Central memory CD4-positive, alpha-beta T cell (primary cell): Measurements from ENCODE around the gene UBQLNL.

Experiments
- DNase-seq: peaks from one replicate; pipeline ENCODE4 v3.0.0; 2022
- total RNA-seq, 3 experiments: gene quantifications; one replicate each; lab custom pipeline; 2026; lab: John Stamatoyannopoulos, UW

The UBQLNL gene
- 0.04 to 0.39 (median 0.05) reads per million in 3 experiments for total RNA-seq

DNA sequence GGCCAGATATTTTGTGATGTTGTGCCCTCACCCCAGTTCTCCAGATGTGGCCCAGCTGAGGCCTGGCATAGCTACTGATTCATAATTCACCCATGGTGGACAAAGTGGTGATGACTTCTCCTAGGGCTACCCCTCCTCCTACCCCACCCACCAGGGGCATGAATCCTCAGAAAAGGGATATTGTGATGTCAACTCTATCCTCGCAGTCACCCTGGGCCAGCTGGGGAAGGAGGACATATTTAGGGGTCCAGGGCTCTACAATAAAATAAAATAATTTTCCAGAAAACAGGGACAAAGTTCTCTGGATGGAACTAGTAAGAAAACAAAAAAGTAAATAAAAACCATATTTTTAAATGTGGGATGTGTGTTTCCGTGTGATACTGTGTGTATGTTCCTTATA is at the start of gene UBQLNL:
TSS of gene UBQLNL (minus strand) at position 101 of the 400 bp plus-strand sequence. CDS start 258 bp downstream, outside the sequence.
- DNase-seq = no peak

- DNase-seq = no peak
These were observed 47.9 kb upstream of the UBQLNL start for GRCh38 chr11:5564259-5565019.

DNA sequence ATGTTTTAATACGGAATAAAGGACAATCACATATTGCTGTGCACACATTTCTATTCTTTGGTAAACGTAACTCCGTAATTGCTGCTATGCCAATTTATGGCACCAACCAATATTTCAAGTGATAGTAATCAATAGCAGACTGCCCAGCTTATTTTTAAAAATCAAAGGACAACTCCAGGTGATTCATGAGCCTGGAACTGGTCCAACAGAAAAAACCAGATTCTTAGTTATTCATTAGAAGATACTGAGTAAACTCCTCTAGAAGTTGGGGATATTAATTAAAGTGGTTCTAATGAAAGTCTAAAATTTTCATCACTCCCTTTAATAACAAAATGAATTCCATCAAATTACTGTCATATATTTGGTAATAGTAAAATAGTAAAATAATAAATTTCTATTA is 41.3 kb upstream of the UBQLNL start:
- no peak for DNase-seq

DNA sequence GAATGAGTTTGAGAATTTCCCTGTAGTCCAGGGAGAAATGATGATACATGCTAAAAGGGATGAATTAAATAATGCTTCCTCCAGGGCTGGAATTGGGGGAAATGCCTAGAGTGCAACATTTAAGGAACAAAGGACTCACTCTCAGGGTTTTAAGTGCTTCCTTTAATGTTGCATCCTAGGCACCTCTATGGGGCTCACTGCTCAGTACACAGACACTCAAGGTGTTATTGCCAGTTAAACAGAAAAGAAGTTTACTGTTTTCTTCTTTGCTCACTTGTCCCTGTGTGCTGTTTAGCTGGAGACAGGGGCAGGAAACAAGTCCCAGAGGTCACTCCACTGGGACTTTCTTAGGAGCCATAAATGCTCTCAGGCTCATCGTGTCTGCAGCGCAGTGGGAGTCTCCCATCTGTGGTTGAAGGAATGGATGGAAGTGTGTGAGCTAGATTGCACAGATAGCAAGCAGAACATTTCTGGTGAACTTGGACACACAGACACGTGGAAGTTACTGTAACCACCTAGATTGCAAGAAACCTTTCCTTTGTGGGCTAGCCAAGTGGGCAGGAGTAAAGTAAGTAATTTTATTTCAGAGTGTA is 40.2 kb upstream of the UBQLNL start:
- no peak for DNase-seq

DNA sequence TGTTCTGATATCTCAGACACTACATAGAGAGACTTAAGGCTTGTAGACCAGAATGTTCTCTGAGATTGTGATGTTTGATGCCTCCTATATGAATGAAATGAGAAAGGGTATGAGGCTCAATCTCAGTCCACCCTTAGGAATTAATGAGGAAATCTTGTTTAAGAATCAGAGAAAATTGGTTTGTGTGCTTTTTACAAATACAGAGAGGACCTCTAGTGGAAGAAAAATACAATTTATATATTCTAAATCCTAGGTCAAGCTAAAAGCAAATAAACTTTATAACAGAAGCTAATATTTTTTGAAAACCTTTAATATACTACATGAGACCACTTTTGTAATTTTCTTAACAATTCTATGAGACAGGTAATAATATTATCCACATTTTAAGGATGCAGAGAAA is 36.8 kb upstream of the UBQLNL start:
- DNase-seq = no peak

DNA sequence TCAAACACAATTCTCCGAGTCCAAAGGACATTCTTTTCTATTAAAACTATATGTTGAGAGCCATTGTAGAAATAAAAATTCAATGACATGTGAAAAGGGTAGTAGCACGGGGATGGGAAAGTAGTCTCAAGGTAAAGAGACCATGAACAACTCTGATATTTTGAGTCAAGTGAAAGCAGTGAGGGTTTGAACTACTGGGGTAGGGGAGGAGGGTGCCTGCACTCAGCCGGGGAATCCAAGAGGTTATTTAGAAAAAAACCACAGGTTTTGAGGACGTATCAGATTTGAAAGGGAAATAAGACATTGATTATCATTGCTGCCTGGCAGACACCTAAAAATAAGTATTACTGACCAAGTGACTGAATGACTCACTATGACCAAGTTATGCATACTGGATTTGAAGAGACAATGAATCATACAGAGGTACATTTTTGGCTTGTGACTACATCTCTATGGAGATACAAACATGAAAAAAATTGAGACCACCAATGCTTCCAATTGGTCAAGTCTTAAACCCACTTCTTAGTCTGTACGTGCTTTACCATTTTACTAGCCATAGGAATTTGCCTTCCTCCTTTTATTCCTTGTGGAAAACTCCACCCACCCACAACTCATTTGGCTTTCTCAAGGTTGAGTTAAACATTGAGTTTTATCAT is 34.1 kb upstream of the UBQLNL start:
- DNase-seq = no peak

- DNase-seq = no peak
These were observed 31.9 kb upstream of the UBQLNL start, which contains the start of gene OR52H1 for GRCh38 chr11:5548440-5548839. Gene OR52H1, minus strand, starts transcription at chr11:5548540. Its CDS starts 3,035 bp downstream, at chr11:5545505.

DNA sequence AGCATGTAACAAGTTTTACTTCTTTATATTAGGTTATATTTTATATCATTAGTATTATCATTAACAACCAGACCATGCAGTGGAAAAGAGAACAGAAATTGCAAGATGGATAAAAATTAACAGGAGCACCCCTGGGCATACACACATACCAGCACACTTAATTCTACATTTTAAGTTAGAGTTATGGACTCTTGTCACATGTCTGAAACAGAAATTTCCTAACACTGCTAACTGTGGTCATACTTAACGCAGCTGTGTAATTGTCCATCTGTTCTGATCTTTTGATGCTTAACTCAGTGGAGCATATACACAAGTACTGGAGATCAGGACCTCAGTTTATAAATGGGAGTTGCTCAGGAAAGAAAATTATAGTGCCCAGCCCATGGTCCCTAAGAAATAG is 31.5 kb upstream of the UBQLNL start:
- DNase-seq = no peak

DNA sequence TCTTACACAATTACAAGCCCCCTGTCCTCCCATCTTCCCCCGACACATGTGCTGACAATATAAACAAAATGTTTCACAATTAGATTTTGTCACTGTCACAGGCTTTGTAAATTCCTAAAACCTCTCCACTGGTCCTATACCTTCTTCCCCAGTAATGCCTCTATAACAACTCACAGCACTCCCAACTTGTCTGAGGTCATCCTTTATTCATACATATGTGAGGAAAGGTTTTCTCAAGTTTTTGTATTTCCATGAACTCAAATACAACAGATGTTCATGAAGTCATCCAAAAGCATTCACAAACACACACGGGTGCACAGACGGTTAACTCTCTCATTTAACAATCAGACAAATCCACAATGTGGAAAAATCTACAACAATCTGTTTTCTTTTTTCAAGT is 30.0 kb upstream of the UBQLNL start:
- no peak for DNase-seq

DNA sequence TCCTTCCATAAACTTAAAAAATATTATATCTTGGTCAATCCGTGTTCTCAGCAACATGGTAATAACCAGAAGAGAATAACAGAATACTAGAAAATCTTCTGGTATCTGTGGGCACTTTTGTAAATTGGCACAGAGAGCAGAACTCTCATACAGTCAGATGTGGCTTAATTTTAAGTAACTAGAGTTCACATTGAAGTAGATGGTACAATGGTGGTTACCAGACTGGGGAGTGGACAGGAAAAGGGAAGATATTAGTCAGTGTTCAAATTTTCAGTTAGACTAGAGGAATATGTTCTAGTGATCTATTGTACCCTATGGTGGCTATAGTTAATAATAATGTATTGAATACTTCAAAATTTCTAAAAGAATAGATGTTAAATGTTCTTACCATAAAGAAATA is 24.9 kb upstream of the UBQLNL start:
- DNase-seq = no peak

DNA sequence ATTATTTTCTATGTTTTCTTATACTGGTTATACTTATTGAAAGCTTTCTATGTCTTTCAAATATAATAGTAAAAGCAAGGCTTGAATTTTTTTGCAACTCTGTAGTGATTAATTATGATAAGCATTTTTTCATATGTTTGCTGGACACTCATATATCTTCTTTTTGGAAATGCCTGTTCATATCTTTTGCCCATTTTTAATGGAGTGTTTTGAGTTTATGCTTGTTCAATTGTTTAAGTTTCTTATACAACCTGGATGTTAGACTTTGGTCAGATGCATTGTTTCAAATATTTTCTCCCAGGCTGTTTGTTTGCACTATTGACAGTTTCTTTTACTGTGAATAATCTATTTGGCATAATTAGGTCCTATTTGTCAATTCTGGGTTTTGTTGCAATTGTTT is 20.0 kb upstream of the UBQLNL start:
- DNase-seq = no peak

GRCh38 chr11:5534046-5534445 is 17.5 kb upstream of the UBQLNL start:
- no peak for DNase-seq

- no peak for DNase-seq
These were observed 14.7 kb upstream of the UBQLNL start for GRCh38 chr11:5531053-5531831.

DNA sequence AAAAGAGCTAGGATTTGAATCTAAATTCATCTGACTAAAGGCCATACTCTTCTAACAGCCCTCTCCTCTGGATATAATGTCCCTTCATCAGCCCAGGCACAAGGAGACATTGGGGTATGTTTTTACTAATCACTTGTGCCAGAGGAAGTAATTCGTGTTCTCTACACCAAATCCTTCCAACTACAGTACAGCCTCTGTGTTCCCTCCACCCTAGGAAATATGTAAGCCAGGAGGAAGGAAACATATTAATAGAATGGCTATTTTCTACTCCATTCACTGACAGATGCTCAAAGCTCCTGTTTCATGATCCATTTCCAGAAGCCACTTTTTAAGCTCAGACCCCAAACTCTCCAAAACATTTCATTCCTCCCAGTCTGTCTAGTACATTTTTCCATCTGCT is 12.0 kb upstream of the UBQLNL start:
- no peak for DNase-seq

- no peak for DNase-seq
These were observed 11.2 kb upstream of the UBQLNL start for GRCh38 chr11:5527716-5528115.

- DNase-seq = no peak
These were observed 8.3 kb upstream of the UBQLNL start for GRCh38 chr11:5524756-5525155.

DNA sequence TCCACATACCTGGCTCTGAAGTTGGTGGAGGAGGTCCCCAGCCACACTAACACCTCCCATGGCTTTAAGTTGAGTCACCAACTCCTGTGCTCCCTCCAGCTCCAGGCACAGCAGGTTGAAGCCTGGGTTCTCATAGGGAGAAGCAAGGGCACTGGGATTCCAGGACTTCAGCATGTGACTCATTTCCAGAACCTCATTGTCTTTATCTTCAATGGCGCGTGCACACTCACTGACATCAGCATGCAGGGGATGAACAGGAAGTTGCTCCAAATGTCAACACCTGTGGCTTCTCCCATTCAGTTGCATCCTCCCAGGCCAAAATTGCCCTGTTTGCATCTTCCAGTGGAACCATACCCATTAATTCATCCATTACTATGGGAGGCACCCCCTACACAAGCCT is 5.8 kb upstream of the UBQLNL start:
- no peak for DNase-seq

GRCh38 chr11:5521540-5521939 is 5.0 kb upstream of the UBQLNL start:
- DNase-seq = no peak

DNA sequence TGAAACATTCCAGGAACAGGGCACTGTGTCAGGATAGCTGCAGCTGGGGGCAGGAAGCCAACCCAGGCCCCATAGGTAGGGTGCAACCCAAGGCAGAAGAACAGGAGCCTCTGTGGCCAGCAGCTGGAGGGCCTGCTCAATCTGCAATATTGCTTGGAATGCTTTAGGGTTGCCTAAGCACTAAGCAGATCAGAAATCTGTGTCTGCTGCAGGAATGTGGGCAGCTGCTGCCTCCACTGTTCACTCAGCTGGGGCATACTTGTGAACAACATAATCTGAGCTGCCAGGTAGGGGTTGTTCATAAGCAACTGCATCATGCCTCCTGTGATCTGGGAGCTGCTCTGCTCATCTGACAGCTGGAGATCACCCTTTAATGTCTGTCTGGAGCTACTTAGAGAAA is 1.7 kb downstream of the UBQLNL start:
- DNase-seq = no peak

GRCh38 chr11:5509803-5510202 is 6.7 kb downstream of the UBQLNL start, which contains the start of gene UBQLN3:
Gene UBQLN3, minus strand, starts transcription at chr11:5509957. Its CDS starts 399 bp downstream, at chr11:5509558.
- DNase-seq = no peak

DNA sequence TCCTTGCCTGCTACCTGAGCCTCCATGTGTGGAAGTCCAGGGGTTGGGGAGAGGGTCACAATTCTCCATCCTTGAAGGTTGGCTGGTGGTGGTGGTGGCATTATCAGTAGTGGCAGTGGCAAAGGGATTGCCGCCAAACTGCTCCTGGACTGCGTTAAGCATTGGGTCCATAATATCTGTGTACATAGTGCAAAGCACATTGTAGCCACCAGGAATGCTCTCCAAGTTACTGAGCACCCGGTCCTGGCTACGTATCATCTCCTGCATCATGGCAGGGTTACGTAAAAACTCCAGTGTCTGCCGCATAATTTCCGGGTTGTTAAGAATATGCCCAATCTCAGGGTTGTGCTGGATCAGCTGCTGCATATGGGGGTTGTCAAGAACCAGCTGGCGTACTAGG is 7.9 kb downstream of the UBQLNL start:
- no peak for DNase-seq

GRCh38 chr11:5507933-5508305 is 8.6 kb downstream of the UBQLNL start:
- DNase-seq = no peak
